ENCODE results near the gene PTGFR. TPM values are rescaled to one million over a fixed set of nuclear protein-coding genes. Genes with fewer than 3 reads are reported as not detected.

Gene PTGFR, protein sequence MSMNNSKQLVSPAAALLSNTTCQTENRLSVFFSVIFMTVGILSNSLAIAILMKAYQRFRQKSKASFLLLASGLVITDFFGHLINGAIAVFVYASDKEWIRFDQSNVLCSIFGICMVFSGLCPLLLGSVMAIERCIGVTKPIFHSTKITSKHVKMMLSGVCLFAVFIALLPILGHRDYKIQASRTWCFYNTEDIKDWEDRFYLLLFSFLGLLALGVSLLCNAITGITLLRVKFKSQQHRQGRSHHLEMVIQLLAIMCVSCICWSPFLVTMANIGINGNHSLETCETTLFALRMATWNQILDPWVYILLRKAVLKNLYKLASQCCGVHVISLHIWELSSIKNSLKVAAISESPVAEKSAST
- total RNA-seq: 1 to 10 TPM in 1 of 2 donors, under 1 TPM in 1; 0.39 to 1.6 TPM

DNA sequence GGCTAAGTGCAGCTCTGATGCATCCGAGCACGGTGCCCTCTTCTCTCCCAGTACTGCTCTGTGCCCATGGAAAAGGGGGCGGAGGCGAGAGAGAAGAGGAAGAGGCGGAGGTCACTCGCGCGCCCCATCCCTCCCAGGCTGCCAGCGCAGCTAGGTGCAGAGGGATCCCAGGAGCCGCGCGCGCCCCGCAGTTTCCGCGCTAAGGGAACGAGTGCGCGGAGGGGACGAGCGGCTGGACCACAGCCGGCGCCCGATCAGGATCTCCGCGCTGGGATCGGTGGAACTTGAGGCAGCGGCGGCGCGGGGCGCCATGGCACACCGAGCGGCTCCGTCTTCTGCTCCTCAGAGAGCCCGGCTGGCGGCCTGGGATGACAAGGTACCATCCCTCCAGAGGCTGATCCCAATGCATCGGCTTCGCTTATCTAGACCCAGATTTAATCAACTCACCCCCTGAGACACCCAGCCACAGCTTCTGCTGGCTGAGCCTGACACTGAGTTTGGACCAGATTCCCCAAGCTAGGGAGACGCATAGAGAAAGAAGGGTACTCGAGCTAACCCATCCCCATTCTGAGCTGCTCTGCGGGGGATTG, at the start of gene PTGFR:
PTGFR (plus strand) TSS at position 114 of the 590 bp plus-strand sequence. CDS start 1,770 bp downstream, outside the sequence.
- Histone ChIP-seq H3K4me3 (peak within 1 kb of the TSS; percentile 34 to 49), H3K4me1 (no peaks in the 10 kb centered on the region), H3K27ac (peak within 1 kb of the TSS; percentile 68 to 71)

DNA sequence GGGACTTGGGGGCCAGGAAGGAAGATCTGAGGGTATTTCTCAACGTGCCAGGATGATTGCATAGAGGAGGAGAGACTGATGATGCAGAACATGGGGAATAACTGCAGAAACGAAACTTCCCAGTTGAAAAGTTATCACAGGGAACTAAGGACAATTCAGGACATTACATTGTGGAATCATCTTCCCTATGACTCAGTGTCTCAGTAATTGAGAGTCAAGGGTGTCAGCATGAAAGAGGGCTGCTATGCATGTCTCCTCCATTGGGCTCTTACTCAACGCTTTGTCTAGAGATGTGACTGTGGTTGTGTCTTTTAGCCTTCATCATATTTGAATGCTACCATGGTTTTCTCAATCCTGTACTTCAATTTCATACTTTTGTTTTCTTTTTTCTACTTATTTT, 48.9 kb upstream of the PTGFR start:
- H3K4me3 ChIP-seq: no peak overlapping the region
- no peak for DNase-seq (ENCODE audit: low spot score)
- TF ChIP-seq, protein P1, sequence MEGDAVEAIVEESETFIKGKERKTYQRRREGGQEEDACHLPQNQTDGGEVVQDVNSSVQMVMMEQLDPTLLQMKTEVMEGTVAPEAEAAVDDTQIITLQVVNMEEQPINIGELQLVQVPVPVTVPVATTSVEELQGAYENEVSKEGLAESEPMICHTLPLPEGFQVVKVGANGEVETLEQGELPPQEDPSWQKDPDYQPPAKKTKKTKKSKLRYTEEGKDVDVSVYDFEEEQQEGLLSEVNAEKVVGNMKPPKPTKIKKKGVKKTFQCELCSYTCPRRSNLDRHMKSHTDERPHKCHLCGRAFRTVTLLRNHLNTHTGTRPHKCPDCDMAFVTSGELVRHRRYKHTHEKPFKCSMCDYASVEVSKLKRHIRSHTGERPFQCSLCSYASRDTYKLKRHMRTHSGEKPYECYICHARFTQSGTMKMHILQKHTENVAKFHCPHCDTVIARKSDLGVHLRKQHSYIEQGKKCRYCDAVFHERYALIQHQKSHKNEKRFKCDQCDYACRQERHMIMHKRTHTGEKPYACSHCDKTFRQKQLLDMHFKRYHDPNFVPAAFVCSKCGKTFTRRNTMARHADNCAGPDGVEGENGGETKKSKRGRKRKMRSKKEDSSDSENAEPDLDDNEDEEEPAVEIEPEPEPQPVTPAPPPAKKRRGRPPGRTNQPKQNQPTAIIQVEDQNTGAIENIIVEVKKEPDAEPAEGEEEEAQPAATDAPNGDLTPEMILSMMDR (IDR thresholded peaks at IDR 0.05): no peak
- H3K27ac ChIP-seq: no peak overlapping the region
- no peaks in the 10 kb centered on the region for H3K9me3 ChIP-seq
- no peaks in the 10 kb centered on the region for H3K27me3 ChIP-seq
- no peaks in the 10 kb centered on the region for H3K4me1 ChIP-seq
- no peaks in the 10 kb centered on the region for H3K36me3 ChIP-seq

More for the DNA sequence above, at the start of gene PTGFR:
- Histone ChIP-seq H3K27me3 (no peaks in the 10 kb centered on the region), H3K9me3 (peaks cover 0 to 14% of the 10 kb centered on the region in 2 donors), H3K36me3 (no peaks in the 10 kb centered on the region)
- TF ChIP-seq, protein P1 (IDR thresholded peaks at IDR 0.05): no peak
- no peak for DNase-seq (ENCODE audit: low spot score)

DNA sequence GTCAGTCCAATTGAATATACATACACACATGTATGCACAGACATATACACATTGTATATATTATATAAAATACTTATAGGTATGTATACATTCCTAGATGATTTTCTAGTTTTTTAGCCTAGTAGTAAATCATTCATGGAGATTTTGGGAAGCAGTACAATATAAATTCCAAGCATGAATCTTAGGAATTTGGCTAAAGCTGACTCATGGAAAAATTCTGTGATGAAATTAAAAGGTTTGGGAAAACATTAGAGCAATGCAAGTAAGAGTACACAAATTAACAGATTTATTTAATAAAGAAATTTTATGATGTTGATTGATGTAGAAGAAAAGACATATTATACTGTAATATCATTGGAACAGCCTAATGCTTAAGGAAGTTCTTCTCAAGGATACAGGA, 43.7 kb upstream of the PTGFR start:
- no peaks in the 10 kb centered on the region for H3K9me3 ChIP-seq
- no peaks in the 10 kb centered on the region for H3K4me1 ChIP-seq
- no peak overlapping the region for H3K27ac ChIP-seq
- H3K36me3 ChIP-seq: no peaks in the 10 kb centered on the region
- TF ChIP-seq, protein P1 (IDR thresholded peaks at IDR 0.05): no peak
- no peaks in the 10 kb centered on the region for H3K27me3 ChIP-seq
- no peak for DNase-seq (ENCODE audit: low spot score)
- H3K4me3 ChIP-seq: no peak overlapping the region

DNA sequence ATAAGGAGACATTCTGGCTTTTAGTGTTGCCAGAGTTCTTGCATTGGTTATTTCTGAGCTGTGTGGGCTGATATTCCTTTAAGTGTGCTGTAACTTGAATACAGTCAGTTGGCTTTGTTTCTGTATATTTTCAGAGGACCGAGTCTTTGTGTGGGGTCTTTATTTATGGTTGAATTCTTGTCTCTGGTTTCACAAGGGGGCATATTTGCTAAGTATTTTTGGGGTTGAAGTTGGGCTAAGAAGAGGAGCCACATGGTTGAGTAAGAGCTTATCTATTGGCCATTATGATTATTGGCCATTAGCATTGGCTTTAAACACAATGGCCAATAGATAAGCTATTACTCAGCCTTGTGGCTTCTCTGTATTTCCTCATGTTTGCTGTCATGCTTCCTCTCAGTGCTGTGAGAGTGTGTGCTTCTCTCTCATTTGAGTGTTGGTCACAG, 26.3 kb upstream of the PTGFR start:
- peaks cover 0 to 37% of the 10 kb centered on the region in 2 donors for H3K9me3 ChIP-seq
- H3K4me3 ChIP-seq: no peak overlapping the region
- no peak overlapping the region for H3K27ac ChIP-seq
- no peaks in the 10 kb centered on the region for H3K27me3 ChIP-seq
- TF ChIP-seq, protein P1 (IDR thresholded peaks at IDR 0.05): no peak
- DNase-seq (ENCODE audit: low spot score): no peak
- no peaks in the 10 kb centered on the region for H3K36me3 ChIP-seq
- H3K4me1 ChIP-seq: no peaks in the 10 kb centered on the region

DNA sequence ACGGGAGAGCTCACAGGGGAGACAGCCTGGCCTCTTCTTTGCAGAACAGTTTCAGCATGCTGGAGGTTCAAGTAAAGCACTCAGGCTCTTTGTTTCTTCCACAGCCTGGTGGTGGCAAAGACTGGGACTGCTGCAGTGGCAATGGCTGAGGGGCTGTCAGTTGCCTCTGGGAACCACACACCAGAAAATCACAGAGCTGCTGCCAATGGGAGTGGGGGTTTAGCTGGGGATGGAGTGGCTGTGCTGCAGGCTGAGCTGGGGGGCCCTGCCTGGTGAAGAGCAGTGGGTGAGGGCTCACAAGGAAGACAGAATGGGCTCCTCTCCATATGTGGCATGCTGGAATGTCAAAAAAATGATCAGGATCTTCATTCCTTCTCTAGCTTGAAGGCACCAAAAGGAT, 25.6 kb upstream of the PTGFR start:
- no peaks in the 10 kb centered on the region for H3K4me1 ChIP-seq
- DNase-seq (ENCODE audit: low spot score): no peak
- H3K27ac ChIP-seq: no peak overlapping the region
- H3K9me3 ChIP-seq: peaks cover 0 to 30% of the 10 kb centered on the region in 2 donors
- TF ChIP-seq, protein P1 (IDR thresholded peaks at IDR 0.05): no peak
- no peaks in the 10 kb centered on the region for H3K27me3 ChIP-seq
- no peak overlapping the region for H3K4me3 ChIP-seq
- H3K36me3 ChIP-seq: no peaks in the 10 kb centered on the region

Data from right atrium auricular region (tissue), 2 donors.